Endothelial cell (in vitro differentiated cells): Measurements from ENCODE around the gene TBC1D3B. TPM values are rescaled to one million over a fixed set of nuclear protein-coding genes. Genes with fewer than 3 reads are reported as not detected.
"Not testable (repeated sequence)": the region's sequence is repeated elsewhere in the genome, so short reads cannot be mapped to it uniquely, and the experiment has no call there.

ENCODE experiments used
- DNase-seq: peaks from one replicate; pipeline ENCODE4 v3.0.0; 2021; ENCODE audit warnings: low spot score
- H3K27ac Mint-ChIP-seq: one replicate; pipeline ENCODE4 v1.8.0; 2021; ENCODE audit warnings: mixed read lengths, inconsistent platforms; ENCODE audit not compliant: unreplicated experiment
- H3K27me3 Mint-ChIP-seq: one replicate; pipeline ENCODE4 v1.8.0; 2021; ENCODE audit warnings: mild to moderate bottlenecking, moderate library complexity, mixed read lengths, inconsistent platforms; ENCODE audit not compliant: unreplicated experiment
- H3K36me3 Mint-ChIP-seq: one replicate; pipeline ENCODE4 v1.8.0; 2021; ENCODE audit warnings: mild to moderate bottlenecking, low read depth, mixed read lengths, inconsistent platforms; ENCODE audit not compliant: unreplicated experiment
- H3K4me1 Mint-ChIP-seq: one replicate; pipeline ENCODE4 v1.8.0; 2021; ENCODE audit warnings: mild to moderate bottlenecking, mixed read lengths, inconsistent platforms; ENCODE audit not compliant: unreplicated experiment
- H3K4me3 Mint-ChIP-seq: one replicate; pipeline ENCODE4 v1.8.0; 2021; ENCODE audit warnings: mild to moderate bottlenecking, mixed read lengths, inconsistent platforms; ENCODE audit not compliant: unreplicated experiment
- H3K9me3 Mint-ChIP-seq: one replicate; pipeline ENCODE4 v1.8.0; 2021; ENCODE audit warnings: mixed read lengths, inconsistent platforms; ENCODE audit not compliant: unreplicated experiment
- long read RNA-seq: library from polyadenylated mRNA; unstranded; transcript quantifications from one replicate; pipeline ENCODE4 v2.0.0, GENCODE V29; 2020; ENCODE audit not compliant: unreplicated experiment
- total RNA-seq: library from RNA; stranded (reverse); fragmentation: NEBNext Ultra II Directional; extraction: Animal tissue kit (Norgen Biotek cat#: 25700); gene quantifications from one replicate; pipeline ENCODE4 v1.2.1, GENCODE V29; 2021; ENCODE audit not compliant: unreplicated experiment
- TF ChIP-seq, protein P1 (sequence below): fragments of 200-600 bp; sonication (generic); IDR thresholded peaks from one replicate; pipeline ENCODE4 v1.5.0; 2021; ENCODE audit warnings: antibody characterized with exemption; ENCODE audit not compliant: unreplicated experiment

Gene TBC1D3B
- 8.9 TPM for total RNA-seq
- long read RNA-seq: 0 reads

DNA sequence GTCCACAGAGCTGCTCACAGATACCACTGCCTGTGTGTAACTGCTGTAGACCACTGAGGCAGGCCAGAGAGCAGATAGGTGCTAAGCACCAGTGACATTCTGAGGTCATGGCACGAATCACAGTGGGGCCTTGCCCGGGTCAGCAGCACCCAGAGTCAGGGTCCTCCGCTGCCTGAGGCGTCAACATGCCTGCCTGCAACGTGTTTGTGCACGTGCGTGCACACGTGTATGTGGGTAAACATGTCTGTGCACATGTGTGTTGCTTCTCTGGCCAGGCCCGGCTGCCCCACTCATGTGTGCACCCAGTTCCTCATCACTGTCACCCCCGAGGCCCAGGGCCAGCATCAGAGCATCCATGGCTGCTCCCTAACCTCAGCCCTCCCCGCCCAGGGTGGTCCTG lies at the start of gene TBC1D3B:
TBC1D3B (minus strand) TSS at position 101 of the 400 bp plus-strand sequence. CDS start 1,586 bp downstream, outside the sequence.
- not testable (repeated sequence) for H3K4me1 Mint-ChIP-seq, H3K36me3 Mint-ChIP-seq, H3K27me3 Mint-ChIP-seq, H3K27ac Mint-ChIP-seq, H3K9me3 Mint-ChIP-seq, H3K4me3 Mint-ChIP-seq, DNase-seq

- not testable (repeated sequence) for H3K4me1 Mint-ChIP-seq, H3K27me3 Mint-ChIP-seq, H3K9me3 Mint-ChIP-seq, H3K36me3 Mint-ChIP-seq, H3K4me3 Mint-ChIP-seq, DNase-seq, H3K27ac Mint-ChIP-seq
These were observed 46.5 kb upstream of the TBC1D3B start for GRCh38 chr17:36222967-36223366.

DNA sequence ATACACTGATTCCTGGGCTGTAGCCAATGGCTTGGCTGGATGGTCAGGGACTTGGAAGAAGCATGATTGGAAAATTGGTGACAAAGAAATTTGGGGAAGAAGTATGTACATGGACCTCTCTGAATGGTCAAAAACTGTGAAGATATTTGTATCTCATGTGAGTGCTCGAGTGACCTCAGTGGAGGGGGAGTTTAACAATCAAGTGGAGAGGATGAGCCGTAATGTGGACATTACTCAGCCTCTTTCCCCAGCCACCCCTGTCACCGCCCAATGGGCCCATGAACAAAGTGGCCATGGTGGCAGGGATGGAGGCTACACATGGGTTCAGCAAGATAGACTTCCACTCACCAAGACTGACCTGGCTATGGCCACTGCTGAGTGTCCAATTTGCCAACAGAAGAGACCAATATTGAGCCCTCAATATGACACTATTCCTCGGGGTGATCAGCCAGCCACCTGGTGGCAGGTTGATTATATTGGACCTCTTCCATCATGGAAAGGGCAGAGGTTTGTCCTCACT lies 45.2 kb upstream of the TBC1D3B start:
- not testable (repeated sequence) for H3K27me3 Mint-ChIP-seq, H3K9me3 Mint-ChIP-seq, DNase-seq, H3K4me1 Mint-ChIP-seq, H3K36me3 Mint-ChIP-seq, H3K27ac Mint-ChIP-seq, H3K4me3 Mint-ChIP-seq

DNA sequence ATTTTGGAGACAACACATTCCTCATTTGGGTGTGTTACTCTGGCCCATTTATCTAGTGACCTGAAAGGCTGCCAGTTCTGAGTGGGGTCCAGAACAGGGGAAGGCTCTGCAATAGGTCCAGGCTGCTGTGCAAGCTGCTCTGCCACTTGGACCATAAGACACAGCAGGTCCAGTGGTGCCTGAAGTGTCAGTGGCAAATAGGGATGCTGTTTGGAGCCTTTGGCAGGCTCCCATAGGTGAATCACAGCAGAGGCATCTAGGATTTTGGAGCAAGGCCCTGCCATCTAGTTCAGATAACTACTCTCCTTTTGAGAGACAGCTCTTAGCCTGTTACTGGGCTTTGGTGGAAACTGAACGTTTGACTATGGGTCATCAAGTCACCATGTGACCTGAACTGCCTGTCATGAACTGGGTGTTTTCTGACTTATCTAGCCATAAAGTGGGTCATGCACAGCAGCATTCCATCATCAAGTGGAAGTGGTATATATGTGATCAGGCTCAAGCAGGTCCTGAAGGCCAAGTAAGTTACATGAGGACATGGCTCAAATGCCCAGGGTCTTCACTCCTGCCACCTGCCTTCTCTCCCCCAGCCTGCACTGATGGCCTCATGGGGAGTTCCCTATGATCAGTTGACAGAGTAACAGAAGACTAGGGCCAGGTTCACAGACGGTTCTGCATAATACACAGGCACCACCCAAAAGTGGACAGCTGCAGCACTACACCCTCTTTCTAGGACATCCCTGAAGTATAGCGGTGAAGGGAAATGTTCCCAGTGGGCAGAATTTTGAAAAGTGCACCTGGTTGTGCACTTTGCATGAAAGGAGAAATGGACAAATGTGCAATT lies 44.5 kb upstream of the TBC1D3B start:
- H3K27ac Mint-ChIP-seq, H3K4me3 Mint-ChIP-seq, H3K4me1 Mint-ChIP-seq, H3K9me3 Mint-ChIP-seq, H3K27me3 Mint-ChIP-seq, DNase-seq, H3K36me3 Mint-ChIP-seq: not testable (repeated sequence)

- H3K9me3 Mint-ChIP-seq, H3K4me1 Mint-ChIP-seq, DNase-seq, H3K27me3 Mint-ChIP-seq, H3K4me3 Mint-ChIP-seq, H3K36me3 Mint-ChIP-seq, H3K27ac Mint-ChIP-seq: not testable (repeated sequence)
These were observed 43.1 kb upstream of the TBC1D3B start for GRCh38 chr17:36219556-36219955.

DNA sequence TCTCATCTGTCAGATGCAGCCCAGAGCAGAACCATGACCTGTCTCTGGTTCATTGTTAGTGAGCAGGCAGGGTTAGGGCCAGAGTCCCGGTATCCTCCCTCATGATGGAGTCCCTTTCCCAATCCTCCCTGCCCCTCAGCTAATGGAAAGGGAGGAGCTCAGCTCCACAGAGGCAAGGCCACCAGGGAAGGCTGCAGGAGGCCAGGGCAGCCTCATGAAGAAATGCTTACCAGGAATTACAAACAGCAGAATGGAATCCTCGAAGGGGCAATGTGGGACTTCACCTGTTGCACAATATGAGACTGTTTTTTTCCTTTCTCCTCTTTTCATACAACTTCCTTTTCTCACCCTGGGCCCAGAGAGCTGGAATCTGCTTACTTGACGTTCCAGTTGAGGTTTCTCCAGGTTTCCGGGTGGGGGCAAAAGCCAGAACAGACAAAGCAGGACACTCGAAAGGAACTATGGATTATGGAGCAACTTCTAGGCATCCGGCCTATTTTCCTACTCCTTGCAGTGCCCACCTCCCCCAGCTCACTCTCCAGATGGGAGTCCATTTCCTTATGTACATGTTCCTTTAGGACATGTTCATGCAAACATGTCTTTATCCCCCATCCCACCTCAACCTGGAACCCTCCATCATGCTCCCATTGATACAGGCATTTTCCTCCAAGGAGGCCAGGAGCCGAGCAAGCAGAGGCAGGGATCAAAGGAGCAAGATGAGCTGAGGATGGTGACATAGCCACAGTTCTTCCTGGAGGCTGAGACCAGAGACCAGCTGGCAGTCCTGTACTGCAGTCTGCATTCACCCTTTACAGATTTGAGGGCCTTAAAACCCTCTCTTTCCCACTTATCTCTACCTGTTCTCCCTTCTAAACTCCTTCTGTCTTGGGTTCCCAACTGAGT lies 39.2 kb upstream of the TBC1D3B start:
- not testable (repeated sequence) for H3K36me3 Mint-ChIP-seq, H3K9me3 Mint-ChIP-seq, DNase-seq, H3K4me1 Mint-ChIP-seq, H3K27ac Mint-ChIP-seq, H3K4me3 Mint-ChIP-seq, H3K27me3 Mint-ChIP-seq

DNA sequence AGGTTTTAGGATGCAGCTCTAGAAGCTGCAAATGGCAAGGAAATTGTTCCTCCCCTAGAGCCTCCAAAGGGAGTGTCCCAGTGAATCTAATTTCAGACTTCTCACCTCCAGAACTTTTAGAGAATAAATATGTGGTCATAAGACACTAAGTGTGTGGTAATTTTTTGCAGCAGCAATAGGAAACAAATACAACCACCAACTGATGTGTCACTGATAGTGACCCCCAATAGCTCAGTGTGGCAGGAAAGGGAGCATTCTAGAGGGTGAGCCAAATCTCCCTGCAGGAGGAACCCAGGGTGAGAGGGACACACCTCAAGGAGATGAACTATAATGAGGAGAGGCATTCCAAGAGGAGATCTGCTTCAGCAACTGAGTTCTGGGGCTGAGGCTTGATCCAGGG lies 38.5 kb upstream of the TBC1D3B start:
- TF ChIP-seq, protein P1, sequence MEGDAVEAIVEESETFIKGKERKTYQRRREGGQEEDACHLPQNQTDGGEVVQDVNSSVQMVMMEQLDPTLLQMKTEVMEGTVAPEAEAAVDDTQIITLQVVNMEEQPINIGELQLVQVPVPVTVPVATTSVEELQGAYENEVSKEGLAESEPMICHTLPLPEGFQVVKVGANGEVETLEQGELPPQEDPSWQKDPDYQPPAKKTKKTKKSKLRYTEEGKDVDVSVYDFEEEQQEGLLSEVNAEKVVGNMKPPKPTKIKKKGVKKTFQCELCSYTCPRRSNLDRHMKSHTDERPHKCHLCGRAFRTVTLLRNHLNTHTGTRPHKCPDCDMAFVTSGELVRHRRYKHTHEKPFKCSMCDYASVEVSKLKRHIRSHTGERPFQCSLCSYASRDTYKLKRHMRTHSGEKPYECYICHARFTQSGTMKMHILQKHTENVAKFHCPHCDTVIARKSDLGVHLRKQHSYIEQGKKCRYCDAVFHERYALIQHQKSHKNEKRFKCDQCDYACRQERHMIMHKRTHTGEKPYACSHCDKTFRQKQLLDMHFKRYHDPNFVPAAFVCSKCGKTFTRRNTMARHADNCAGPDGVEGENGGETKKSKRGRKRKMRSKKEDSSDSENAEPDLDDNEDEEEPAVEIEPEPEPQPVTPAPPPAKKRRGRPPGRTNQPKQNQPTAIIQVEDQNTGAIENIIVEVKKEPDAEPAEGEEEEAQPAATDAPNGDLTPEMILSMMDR: no peak
- no peaks in the 10 kb centered on the region for H3K4me1 Mint-ChIP-seq
- DNase-seq: no peak
- no peaks in the 10 kb centered on the region for H3K9me3 Mint-ChIP-seq
- H3K27me3 Mint-ChIP-seq: no peaks in the 10 kb centered on the region
- no peak overlapping the region for H3K27ac Mint-ChIP-seq
- peaks cover 4% of the 10 kb centered on the region for H3K36me3 Mint-ChIP-seq
- no peak overlapping the region for H3K4me3 Mint-ChIP-seq
